ENCODE results near the gene OPRL1.

- TF ChIP-seq POLR2A (IDR thresholded peaks at IDR 0.05) = no peak
- no peak for TF ChIP-seq CTCF (IDR thresholded peaks at IDR 0.05)
Observed at GRCh38 chr20:64037498-64038213, 42.2 kb upstream of the OPRL1 start.
